Mesenchymal stem cell (in vitro differentiated cells and primary cell): ENCODE measurements around the gene ABCC10.

Source experiments
- DNase-seq: peaks from one replicate; pipeline ENCODE4 v3.0.0-alpha.2; 2013
- H2AFZ ChIP-seq: one replicate; pipeline ENCODE4 v1.6.1; 2013; ENCODE audit warnings: low read depth, mild to moderate bottlenecking, control low read depth, inconsistent platforms, low read length, moderate library complexity
- H2AK5ac ChIP-seq: 2 replicates; pipeline ENCODE4 v1.6.1; 2013; ENCODE audit warnings: low read length, moderate library complexity, mild to moderate bottlenecking, inconsistent platforms; ENCODE audit not compliant: severe bottlenecking
- H2BK120ac ChIP-seq: one replicate; pipeline ENCODE4 v1.6.1; 2013; ENCODE audit warnings: low read depth, mild to moderate bottlenecking, inconsistent platforms, low read length, moderate library complexity
- H2BK12ac ChIP-seq, 2 experiments: one replicate each; pipeline ENCODE4 v1.6.1; 2013; ENCODE audit warnings: inconsistent platforms in 2 of 2, low read length in 2 of 2, mild to moderate bottlenecking in 2 of 2, moderate library complexity in 2 of 2, control low read depth in 1 of 2
- H2BK15ac ChIP-seq: one replicate; pipeline ENCODE4 v1.6.1; 2013; ENCODE audit warnings: mild to moderate bottlenecking, low read depth, inconsistent platforms; ENCODE audit not compliant: poor library complexity, severe bottlenecking
- H2BK5ac ChIP-seq: 2 replicates; pipeline ENCODE4 v1.6.1; 2013; ENCODE audit warnings: low read depth, mild to moderate bottlenecking, low read length, control low read depth, inconsistent platforms; ENCODE audit not compliant: poor library complexity, severe bottlenecking
- H3K14ac ChIP-seq, 2 experiments: one replicate each; pipeline ENCODE4 v1.6.1; 2013; ENCODE audit warnings: inconsistent platforms in 2 of 2, low read length in 2 of 2, control low read depth in 1 of 2, mild to moderate bottlenecking in 1 of 2, moderate library complexity in 1 of 2
- H3K18ac ChIP-seq, 2 experiments: one replicate each; pipeline ENCODE4 v1.6.1; 2013; ENCODE audit warnings: inconsistent platforms in 2 of 2, low read length in 2 of 2, control low read depth in 1 of 2, low read depth in 1 of 2, mild to moderate bottlenecking in 1 of 2
- H3K23ac ChIP-seq, 2 experiments: one replicate each; pipeline ENCODE4 v1.6.1; 2013; ENCODE audit warnings: inconsistent platforms in 2 of 2, low read length in 2 of 2, mild to moderate bottlenecking in 2 of 2, moderate library complexity in 2 of 2, control low read depth in 1 of 2
- H3K27ac ChIP-seq: 2 replicates; pipeline ENCODE4 v1.5.1; 2013; ENCODE audit warnings: mild to moderate bottlenecking, moderate library complexity, low read length, control low read depth, inconsistent platforms; ENCODE audit not compliant: poor library complexity, severe bottlenecking
- H3K27me3 ChIP-seq, 2 experiments: 2 replicates each; pipeline versions ENCODE4 v1.6.1 to v1.7.0; 2013; ENCODE audit warnings: low read length in 2 of 2, mild to moderate bottlenecking in 2 of 2, moderate library complexity in 2 of 2, control low read depth in 1 of 2, inconsistent platforms in 1 of 2; ENCODE audit not compliant: control insufficient read depth in 1 of 2, insufficient read depth in 1 of 2
- H3K36me3 ChIP-seq, 2 experiments: 2 replicates each; pipeline versions ENCODE4 v1.6.1 to v1.7.0; 2013; ENCODE audit warnings: low read length in 2 of 2, control low read depth in 1 of 2, inconsistent platforms in 1 of 2, low read depth in 1 of 2, mild to moderate bottlenecking in 1 of 2; ENCODE audit not compliant: insufficient read depth in 2 of 2, control insufficient read depth in 1 of 2
- H3K4ac ChIP-seq, 2 experiments: one replicate each; pipeline ENCODE4 v1.6.1; 2013; ENCODE audit warnings: inconsistent platforms in 2 of 2, low read length in 2 of 2, mild to moderate bottlenecking in 2 of 2, moderate library complexity in 2 of 2, control low read depth in 1 of 2, low read depth in 1 of 2
- H3K4me1 ChIP-seq: 2 replicates; pipeline ENCODE4 v1.6.1; 2013; ENCODE audit warnings: low read depth, low read length, control low read depth; ENCODE audit not compliant: control insufficient read depth, insufficient read depth
- H3K4me2 ChIP-seq: 2 replicates; pipeline ENCODE4 v1.6.1; 2013; ENCODE audit warnings: low read length, mild to moderate bottlenecking, inconsistent platforms; ENCODE audit not compliant: poor library complexity, severe bottlenecking
- H3K4me3 ChIP-seq, 2 experiments: 2 replicates each; pipeline versions ENCODE4 v1.5.1 to v1.7.0; 2013; ENCODE audit warnings: low read length in 2 of 2, mild to moderate bottlenecking in 2 of 2, control low read depth in 1 of 2, low read depth in 1 of 2; ENCODE audit not compliant: insufficient read depth in 1 of 2
- H3K79me1 ChIP-seq: replicated peaks from 2 replicates; pipeline ENCODE4 v1.6.1; 2013; ENCODE audit warnings: mild to moderate bottlenecking, control low read depth, low read length, inconsistent platforms; ENCODE audit not compliant: poor library complexity, severe bottlenecking
- H3K9ac ChIP-seq: 2 replicates; pipeline ENCODE4 v1.7.0; 2013; ENCODE audit warnings: mild to moderate bottlenecking, low read length, moderate library complexity
- H3K9me3 ChIP-seq: 2 replicates; pipeline ENCODE4 v1.7.0; 2013; ENCODE audit warnings: mild to moderate bottlenecking, low read length; ENCODE audit not compliant: control insufficient read depth
- H4K8ac ChIP-seq: one replicate; pipeline ENCODE4 v1.6.1; 2013; ENCODE audit warnings: inconsistent platforms, mild to moderate bottlenecking, low read length, moderate library complexity
- H4K91ac ChIP-seq: one replicate; pipeline ENCODE4 v1.6.1; 2013; ENCODE audit warnings: mild to moderate bottlenecking, low read length, inconsistent platforms
- WGBS: methylation state at CpG from one replicate; pipeline ENCODE4 v1.1.7; 2013; ENCODE audit warnings: mixed read lengths; 5-methylcytosine and 5-hydroxymethylcytosine counted together

The ABCC10 gene

DNA sequence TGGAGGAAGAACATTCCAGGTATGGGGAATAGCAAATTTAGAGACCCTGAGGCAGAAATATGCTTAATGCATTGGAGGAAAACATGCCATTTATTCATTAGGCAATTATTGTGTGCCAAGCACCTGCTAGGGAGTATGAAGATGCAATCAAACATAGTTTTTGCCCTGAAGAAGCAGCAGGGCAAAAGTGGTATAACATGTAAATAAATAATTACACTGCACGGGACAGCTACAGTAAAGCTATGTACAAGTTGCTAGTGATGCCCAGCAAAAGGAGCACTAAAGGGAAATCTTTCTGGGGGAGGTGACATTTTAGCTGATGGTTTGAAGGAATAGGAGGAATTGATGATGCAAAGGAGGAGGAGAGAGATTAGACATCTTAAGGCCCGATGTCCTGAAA lies 49.4 kb downstream of the ABCC10 start:
- Histone ChIP-seq H2BK120ac (no peak overlapping the region), H3K27ac (peak overlapping the region; percentile 48), H3K4me1 (peaks cover 6% of the 10 kb centered on the region), H3K9me3 (no peaks in the 10 kb centered on the region), H3K36me3 (peaks cover 0 to 3% of the 10 kb centered on the region in 2 experiments), H3K79me1 (peaks cover 24% of the 10 kb centered on the region), H3K9ac (peak overlapping the region; percentile 94), H2BK15ac (no peak overlapping the region), H3K4ac (peak overlapping the region in 1 of 2 experiments; percentile 11), H2AK5ac (no peak overlapping the region), H3K4me2 (peak overlapping the region; percentile 85), H3K23ac (no peak overlapping the region), H4K91ac (no peak overlapping the region), H4K8ac (no peak overlapping the region), H3K27me3 (peaks cover under 1 to 4% of the 10 kb centered on the region in 2 experiments), H2AFZ (peak overlapping the region; percentile 89), H2BK5ac (no peak overlapping the region), H3K4me3 (peak overlapping the region in 1 of 2 experiments; percentile 95), H3K14ac (no peak overlapping the region), H2BK12ac (no peak overlapping the region), H3K18ac (no peak overlapping the region)
- 46% methylated on average over 2 of the region's 2 CpGs for WGBS
- no peak for DNase-seq

DNA sequence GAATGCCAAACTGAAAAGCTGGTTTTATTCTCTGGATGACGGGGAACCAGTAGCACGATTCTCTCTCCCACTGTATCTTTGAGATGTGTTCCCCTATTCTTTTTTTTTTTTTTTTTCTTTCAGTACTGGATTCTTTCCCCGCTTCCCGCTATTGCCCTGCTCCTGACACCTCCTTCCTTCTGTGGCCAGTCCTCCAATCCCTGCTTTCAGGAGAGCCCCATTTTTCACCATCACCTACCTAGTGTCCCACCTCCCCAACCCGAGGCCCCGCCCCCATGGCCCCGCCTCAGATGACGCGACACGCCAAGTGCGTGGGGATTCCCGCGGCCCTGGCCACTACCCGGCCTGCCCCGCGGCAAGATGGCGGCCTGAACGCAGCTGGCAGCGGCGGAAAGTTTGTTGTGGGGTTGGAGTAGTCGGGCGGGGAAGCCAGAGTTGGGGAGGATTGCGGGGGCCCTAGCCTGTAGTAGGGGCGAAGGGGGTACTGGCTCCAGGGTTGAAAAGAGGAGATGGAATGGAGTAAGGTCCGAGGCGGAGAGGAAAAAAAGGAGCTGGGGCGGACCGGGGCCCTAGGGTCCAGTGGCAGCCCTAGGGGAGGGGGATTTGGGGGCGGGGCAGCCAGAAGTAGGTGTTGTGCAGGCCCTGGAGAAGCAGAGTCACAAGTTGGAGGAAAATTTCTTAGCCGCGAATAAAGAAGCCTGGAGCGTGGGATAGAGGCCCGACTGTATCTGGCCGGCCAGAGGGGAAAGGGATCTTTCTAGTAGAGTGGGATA lies 50.1 kb downstream of the ABCC10 start, which contains the start of gene TJAP1:
TSS of gene TJAP1 (plus strand) at position 336 of the 773 bp plus-strand sequence. CDS start 21,432 bp downstream, outside the sequence.
- peak within 1 kb of the TSS; percentile 11 to 13 for H3K4ac ChIP-seq
- H3K36me3 ChIP-seq, result peaks cover 0 to 3% of the 10 kb centered on the region in 2 experiments
- H2AK5ac ChIP-seq, result no peak within 1 kb of the TSS
- H2BK120ac ChIP-seq, result no peak within 1 kb of the TSS
- H3K9me3 ChIP-seq, result no peaks in the 10 kb centered on the region
- peaks cover 0 to 3% of the 10 kb centered on the region in 2 experiments for H3K27me3 ChIP-seq
- peak within 1 kb of the TSS; percentile 94 for H3K9ac ChIP-seq
- H2BK5ac ChIP-seq, result peak within 1 kb of the TSS; percentile 68
- H3K14ac ChIP-seq, result no peak within 1 kb of the TSS
- H3K18ac ChIP-seq, result peak within 1 kb of the TSS in 1 of 2 experiments; percentile 37
- H3K27ac ChIP-seq, result peak within 1 kb of the TSS; percentile 48
- WGBS, result 3% methylated on average over 33 of the region's 34 CpGs
- H3K23ac ChIP-seq, result no peak within 1 kb of the TSS
- H2BK15ac ChIP-seq, result no peak within 1 kb of the TSS
- DNase-seq, result peak; percentile 91
- H3K4me2 ChIP-seq, result peak within 1 kb of the TSS; percentile 85
- H2AFZ ChIP-seq, result peak within 1 kb of the TSS; percentile 89
- peaks cover 6% of the 10 kb centered on the region for H3K4me1 ChIP-seq
- H3K4me3 ChIP-seq, result peak within 1 kb of the TSS; percentile 70 to 95
- no peak within 1 kb of the TSS for H2BK12ac ChIP-seq
- peak within 1 kb of the TSS; percentile 31 for H4K91ac ChIP-seq
- peaks cover 30% of the 10 kb centered on the region for H3K79me1 ChIP-seq
- peak within 1 kb of the TSS; percentile 88 for H4K8ac ChIP-seq

DNA sequence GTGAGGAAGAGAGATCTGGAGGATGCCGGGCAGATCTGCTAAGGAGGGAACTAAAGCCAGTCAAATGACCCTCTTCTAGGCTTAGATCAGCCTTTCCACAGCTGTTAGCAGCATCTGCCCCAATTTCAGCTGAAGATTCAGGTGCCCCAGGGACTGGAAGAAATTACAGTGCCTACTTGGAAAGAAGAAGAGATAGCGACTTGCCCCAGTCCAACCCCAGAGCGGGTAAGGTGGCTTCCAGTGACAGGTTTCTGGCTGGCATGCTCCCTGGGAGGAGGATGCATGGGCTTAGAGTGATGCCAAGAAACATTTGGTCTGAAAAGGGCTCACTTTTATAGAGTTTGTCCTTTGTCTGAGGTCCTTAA lies 50.6 kb downstream of the ABCC10 start:
- DNase-seq, result no peak
- H3K79me1 ChIP-seq, result peaks cover 31% of the 10 kb centered on the region
- no peaks in the 10 kb centered on the region for H3K9me3 ChIP-seq
- H3K23ac ChIP-seq, result no peak overlapping the region
- peaks cover 0 to 3% of the 10 kb centered on the region in 2 experiments for H3K36me3 ChIP-seq
- no peak overlapping the region for H2AK5ac ChIP-seq
- peak overlapping the region; percentile 70 to 95 for H3K4me3 ChIP-seq
- no peaks in the 10 kb centered on the region for H3K27me3 ChIP-seq
- H3K4me2 ChIP-seq, result peak overlapping the region; percentile 69
- no peak overlapping the region for H3K14ac ChIP-seq
- no peak overlapping the region for H3K27ac ChIP-seq
- WGBS, result 32% methylated on average over 3 of the region's 3 CpGs
- no peak overlapping the region for H2BK120ac ChIP-seq
- peak overlapping the region in 1 of 2 experiments; percentile 13 for H3K4ac ChIP-seq
- H2BK5ac ChIP-seq, result no peak overlapping the region
- peak overlapping the region; percentile 31 for H4K91ac ChIP-seq
- H4K8ac ChIP-seq, result no peak overlapping the region
- no peak overlapping the region for H2AFZ ChIP-seq
- H3K4me1 ChIP-seq, result peaks cover 6% of the 10 kb centered on the region
- H2BK12ac ChIP-seq, result no peak overlapping the region
- H3K9ac ChIP-seq, result peak overlapping the region; percentile 94
- no peak overlapping the region for H2BK15ac ChIP-seq
- no peak overlapping the region for H3K18ac ChIP-seq

DNA sequence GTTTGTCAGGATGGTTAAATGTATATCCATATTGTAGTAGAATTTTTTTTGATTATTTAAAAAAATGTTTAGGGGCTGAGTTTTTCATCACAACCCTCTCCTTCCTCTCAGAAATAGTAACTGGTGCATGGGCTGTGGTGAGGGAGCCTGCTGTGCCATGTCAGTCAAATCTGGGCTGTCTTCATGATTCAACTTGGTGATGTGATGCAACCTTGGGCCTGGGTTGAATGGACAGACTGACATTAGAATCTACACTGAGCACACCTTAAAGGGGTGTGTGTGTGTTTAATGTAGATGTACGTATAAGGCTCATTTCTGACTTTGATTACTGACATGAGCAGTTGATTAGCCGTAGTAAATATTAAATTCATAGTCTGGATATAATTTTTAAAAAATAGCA lies 53.7 kb downstream of the ABCC10 start:
- H4K8ac ChIP-seq, result no peak overlapping the region
- H3K27ac ChIP-seq, result no peak overlapping the region
- DNase-seq, result no peak
- no CpG with 5 or more reads among the region's 2 CpGs for WGBS
- H3K27me3 ChIP-seq, result no peaks in the 10 kb centered on the region
- H3K36me3 ChIP-seq, result peaks cover 0 to 9% of the 10 kb centered on the region in 2 experiments
- H3K4me3 ChIP-seq, result no peak overlapping the region
- H3K79me1 ChIP-seq, result peaks cover 42% of the 10 kb centered on the region
- H2AK5ac ChIP-seq, result no peak overlapping the region
- H3K14ac ChIP-seq, result no peak overlapping the region
- no peaks in the 10 kb centered on the region for H3K9me3 ChIP-seq
- no peak overlapping the region for H2BK120ac ChIP-seq
- H2AFZ ChIP-seq, result no peak overlapping the region
- no peak overlapping the region for H3K9ac ChIP-seq
- H4K91ac ChIP-seq, result no peak overlapping the region
- H3K23ac ChIP-seq, result no peak overlapping the region
- peaks cover 6% of the 10 kb centered on the region for H3K4me1 ChIP-seq
- H3K4ac ChIP-seq, result no peak overlapping the region
- H2BK5ac ChIP-seq, result no peak overlapping the region
- no peak overlapping the region for H3K4me2 ChIP-seq
- no peak overlapping the region for H2BK15ac ChIP-seq
- no peak overlapping the region for H3K18ac ChIP-seq
- no peak overlapping the region for H2BK12ac ChIP-seq
